CD4-positive, alpha-beta T cell treated with Interleukin-12 subunit alpha and Interleukin-12 subunit beta, for 1 hour (primary cell): ENCODE measurements around the gene BTBD3.

Experiments
- DNase-seq: peaks from one replicate; pipeline ENCODE4 v3.0.0-alpha.2; 2020

BTBD3 gene

DNA sequence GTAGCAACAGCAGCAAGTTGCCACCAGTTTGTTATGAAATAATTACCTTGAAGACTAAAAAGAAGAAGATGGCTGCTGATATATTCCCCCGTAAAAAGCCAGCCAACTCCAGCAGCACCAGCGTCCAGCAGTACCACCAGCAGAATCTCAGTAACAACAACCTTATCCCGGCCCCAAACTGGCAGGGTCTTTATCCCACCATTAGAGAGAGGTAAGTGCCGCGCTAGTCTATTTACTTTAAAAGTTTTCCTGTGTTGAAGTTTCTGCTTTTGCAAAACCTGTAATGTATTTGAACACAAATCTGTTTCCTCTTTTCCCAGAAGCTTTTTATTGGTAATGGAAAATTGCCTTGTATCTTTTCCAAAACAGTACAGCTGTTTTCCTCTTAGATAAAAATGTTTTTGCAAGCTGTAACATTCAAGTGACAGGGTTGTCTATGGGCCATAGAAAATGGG lies 725 bp downstream of the BTBD3 start:
- no peak for DNase-seq

- no peak for DNase-seq
These were observed 1.3 kb downstream of the BTBD3 start for GRCh38 chr20:11918981-11919380.

DNA sequence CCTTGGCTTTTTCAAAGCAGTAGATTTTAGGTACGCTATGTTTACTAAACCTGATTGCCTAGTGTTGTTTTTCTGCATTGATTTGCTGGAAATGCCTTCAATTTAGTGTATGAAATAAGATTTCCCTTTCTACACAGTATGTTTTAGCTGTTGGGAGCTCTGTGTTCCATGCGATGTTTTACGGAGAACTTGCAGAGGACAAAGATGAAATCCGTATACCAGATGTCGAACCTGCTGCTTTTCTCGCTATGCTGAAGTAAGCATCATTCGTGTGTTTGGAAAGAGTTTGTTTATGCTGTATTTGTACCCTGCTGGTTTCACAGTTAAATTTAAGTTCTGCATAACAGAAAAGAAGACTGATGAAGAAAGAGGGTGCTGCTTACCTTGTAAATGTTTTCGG lies 1.9 kb downstream of the BTBD3 start:
- no peak for DNase-seq

DNA sequence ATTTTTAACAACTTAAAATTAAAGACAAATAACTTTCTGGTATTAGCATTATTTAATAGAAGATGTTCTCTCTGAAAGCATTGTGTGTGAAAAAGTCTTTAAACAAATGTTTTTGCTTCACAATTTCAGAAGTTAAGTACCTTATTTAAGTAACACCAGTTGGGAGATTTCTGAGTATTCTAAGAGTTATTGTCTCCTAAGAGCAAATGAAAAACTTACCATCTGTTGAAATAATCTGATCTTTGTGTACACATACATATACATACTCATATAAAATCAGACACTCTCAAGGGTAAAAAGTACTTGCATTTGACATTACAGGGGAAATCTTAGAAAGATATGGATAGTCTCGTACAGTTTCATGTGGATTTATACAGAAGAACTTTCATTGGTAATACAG lies 2.4 kb downstream of the BTBD3 start:
- no peak for DNase-seq

DNA sequence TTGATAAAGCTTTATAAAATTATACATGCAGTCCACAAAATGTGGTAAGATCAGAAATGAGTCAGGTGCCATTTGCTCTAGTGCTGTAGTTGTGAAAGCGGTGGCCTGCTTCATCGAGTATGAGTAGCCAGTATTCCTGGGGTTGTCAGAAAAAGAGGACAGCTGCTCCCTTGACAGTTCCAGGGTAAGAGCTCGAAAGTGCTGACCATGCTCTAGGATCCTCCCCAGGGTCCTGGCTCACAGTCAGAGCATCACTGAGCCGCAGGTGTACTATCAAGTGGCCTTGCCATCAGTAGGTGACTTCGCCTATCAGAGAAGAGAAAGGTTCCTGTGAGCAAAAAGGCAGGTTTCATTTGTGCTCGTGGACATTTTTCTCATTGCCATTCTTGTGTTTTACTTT lies 3.6 kb downstream of the BTBD3 start:
- no peak for DNase-seq

- DNase-seq = no peak
These were observed 4.9 kb downstream of the BTBD3 start for GRCh38 chr20:11922561-11922960.

DNA sequence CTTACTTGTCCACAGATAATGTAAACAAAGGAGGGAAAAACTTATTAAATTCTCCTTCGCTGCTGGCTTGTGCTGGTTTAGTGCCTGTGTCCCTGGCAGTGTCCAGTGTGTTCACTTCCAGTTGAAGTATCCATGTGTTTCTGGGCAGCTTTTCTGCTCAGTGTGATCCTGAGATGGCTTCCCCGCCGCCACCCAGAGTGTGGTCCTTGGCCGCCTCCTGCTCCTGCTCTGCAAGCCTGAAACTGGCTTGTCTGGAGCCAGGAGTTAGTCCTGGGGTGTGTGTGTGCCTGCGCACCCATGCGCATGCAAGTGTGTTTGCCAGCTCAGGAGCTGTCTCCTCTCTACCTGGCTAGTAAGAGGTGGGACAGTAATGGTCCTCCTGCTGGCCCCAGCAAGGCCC lies 7.2 kb downstream of the BTBD3 start:
- DNase-seq = no peak

- DNase-seq = no peak
These were observed 8.8 kb downstream of the BTBD3 start for GRCh38 chr20:11926292-11926998.

- no peak for DNase-seq
These were observed 12.3 kb downstream of the BTBD3 start for GRCh38 chr20:11929947-11930346.

DNA sequence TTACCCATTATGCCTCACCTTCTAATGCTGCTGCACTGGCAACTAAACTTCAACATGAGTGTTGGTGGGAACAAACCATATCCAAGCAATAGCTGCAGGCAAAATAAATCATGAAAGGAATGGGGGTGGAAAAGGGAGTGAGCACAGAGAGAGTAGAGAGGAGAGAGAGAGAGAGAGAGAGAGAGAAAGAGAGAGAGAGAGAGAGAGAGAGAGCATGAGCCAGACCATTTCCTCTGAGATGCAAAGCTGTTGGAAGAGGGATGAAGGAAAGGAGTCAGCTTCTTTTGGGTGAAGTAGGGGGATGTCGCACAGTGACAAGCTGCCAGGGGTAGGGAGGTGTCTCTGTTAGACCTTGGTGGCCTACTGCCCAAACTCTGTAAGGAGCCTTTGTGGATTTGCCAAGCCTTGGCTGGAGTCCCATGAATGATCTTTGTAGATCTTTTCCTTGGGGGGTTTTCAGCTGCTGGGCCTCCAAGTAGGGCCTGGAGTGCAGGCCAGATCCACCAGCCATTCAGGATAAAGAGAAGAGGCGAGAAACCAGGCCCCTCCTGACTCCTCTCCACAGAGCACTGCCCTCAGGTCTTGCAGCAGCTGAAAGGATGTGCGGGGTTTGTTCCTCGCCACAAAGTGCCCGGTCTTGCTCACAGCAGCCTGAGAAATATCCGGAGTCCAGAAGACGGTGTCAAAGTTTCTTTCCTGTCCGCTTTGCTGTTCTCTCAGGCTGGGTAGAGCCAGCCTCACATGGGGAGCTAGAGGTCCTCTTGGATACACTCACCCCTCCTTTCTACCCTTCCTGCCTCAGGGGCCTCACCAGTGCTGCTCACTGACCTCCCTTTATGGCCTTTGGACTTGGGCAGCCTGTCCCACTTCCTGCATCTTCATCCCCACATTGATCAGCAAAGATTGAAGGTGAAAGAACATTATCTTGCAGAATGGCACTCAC lies 17.8 kb downstream of the BTBD3 start:
- DNase-seq = no peak

DNA sequence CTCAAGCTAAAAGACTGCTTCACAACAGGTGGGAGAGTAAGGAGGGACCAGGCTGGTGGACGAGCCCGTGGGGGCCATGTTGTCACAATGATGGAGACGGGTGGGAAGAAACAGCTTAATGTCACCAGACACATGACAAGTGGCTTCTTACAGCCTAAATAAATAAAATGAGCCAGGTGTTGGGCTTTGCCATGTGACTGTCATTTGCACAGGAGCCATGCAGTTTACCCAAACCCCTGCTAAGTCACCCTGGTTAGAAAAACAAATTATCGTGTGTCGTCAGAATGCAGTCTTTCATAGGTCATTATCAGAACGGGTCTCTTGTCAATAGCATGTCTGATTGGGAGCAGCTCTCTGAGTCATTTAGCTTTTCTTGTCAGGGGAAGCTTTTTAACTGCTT lies 18.5 kb downstream of the BTBD3 start:
- no peak for DNase-seq

DNA sequence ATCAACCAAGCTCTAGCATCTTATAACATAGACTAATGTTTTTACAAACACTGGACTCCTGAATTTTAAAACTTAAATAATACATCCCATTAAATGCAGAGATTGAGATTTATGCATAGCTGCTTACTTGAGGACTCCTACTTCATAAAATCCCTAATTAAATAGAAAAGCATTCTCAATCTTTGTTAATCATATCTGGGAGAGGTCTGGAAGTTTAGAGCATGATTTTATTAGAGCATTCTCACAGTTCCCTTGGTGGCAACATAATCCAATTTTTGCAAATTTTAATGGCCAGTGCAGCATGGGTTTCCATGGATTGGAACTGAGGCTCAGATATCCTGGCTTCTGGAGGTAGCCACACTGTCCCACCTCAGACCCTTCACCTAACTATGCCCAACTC lies 19.5 kb downstream of the BTBD3 start:
- DNase-seq = no peak

DNA sequence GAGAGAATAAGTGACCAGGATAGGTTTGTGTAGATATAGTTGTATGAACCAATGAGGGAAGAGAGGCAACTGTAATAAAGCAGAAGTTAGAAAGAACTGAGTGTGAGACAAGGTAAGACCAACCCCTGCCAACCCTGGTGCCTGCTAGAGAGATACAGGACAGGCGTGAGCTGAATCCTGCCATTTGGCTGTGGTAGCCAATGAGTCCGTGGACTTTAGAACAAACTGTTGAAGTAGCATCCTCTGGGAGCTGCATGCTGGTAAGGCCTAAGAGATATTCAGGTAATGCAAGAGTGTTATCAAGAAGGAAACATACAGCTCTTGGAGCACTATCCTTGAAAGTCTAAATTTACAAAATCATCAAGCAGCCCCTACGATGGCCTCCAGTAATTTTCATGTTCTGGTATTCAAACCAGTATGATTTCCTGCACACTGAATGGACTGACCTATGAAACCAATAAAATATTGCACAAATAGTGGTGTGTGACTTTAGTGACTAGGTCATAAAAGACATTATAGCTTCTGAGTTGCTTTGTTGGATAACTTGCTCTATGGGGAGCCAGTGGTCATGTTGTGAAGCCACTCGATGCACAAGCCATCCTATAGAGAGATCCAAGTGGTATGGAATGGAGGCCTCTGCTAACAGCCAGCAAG lies 24.0 kb downstream of the BTBD3 start:
- no peak for DNase-seq

DNA sequence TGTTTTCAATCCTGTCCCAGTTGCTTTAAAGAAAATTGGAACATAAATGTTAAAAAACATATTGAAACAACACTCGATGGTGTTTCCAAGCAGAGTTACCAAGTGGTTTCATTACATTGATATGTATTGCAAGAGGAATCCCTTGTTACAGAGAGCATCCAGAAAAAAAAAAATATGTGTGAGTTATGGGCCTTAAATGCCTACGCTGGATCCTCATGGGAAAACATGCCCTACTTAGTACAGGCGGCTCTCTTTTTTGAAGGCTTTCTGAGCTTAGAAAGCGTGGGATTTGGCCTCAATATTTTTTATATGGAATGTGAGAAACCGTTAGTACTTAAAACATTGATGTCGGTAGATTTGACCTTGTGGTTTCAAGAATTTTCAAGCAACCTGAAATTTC lies 26.1 kb downstream of the BTBD3 start:
- no peak for DNase-seq

DNA sequence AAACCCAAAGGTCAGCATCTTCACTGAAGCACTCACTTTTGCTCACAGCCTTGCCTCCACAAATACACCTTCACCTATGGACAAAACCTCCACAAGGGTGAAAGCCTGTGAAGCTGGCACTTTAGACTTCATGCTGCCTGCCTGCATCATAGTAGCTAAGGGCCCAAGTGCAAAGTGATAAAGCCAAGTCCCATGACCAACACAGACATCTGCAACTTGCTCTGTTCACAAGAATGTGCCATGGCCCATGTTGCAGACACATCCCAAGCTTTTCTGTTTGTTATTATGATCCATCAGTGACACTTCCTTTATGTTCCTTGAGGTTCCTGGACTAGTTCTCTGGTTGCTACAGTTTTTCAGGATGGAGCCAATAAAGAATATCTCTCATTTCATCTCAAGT lies 31.1 kb downstream of the BTBD3 start:
- DNase-seq = no peak

DNA sequence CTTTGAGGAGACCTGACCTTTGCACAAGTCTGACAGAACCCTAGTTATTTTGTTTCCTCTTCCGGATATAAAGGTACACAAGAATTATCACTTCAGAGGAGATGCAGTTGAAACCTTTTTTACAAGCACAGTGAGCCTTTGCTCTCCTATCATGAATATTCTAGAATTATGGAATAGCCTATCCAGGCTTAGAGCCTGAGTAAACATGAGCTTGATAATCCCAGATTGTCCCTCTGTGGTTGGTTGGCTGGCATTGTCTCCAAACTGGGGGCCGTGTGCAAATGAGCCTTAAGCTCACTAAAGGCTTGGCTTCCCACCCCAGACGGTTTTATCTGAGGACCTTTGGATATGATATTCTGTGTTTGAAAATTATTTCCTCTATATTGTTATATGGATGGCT lies 32.0 kb downstream of the BTBD3 start:
- no peak for DNase-seq

DNA sequence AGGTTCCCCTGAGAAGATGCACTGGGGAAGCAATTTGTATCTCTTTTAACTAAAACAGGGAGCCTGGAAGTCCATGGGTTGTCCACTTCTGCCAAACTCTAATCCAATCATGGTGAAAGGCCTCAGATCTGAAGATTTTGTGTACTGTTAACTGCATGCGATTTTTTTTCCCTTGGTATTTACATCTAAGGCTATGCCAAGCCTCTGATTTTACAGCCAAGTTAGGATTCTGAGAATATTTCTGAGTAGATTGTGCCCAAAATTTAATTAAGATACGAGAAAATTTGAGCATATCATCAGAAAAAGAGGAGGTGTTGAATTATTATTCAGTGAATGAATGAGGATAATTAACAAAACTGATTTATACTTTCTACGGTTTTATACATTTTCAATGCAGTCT lies 34.0 kb downstream of the BTBD3 start:
- DNase-seq = no peak

DNA sequence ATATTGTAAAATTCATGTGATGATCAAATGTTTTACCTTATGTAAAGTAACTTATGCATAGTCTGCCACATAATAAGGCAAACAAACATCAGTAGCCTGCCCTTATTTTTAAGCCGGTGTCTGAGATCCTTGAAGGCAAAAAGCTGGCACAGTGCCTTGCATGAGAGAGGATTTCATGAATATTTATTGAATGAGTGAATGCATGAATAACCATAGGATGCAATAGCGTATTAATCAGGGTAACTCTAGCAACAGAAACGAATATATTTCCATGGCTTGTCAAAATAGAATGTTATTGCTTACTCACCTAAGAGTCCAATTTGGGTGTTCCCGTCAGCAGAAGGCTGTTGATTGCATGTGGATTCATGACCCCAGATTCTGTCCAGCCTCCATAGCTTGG lies 34.9 kb downstream of the BTBD3 start:
- DNase-seq = no peak

DNA sequence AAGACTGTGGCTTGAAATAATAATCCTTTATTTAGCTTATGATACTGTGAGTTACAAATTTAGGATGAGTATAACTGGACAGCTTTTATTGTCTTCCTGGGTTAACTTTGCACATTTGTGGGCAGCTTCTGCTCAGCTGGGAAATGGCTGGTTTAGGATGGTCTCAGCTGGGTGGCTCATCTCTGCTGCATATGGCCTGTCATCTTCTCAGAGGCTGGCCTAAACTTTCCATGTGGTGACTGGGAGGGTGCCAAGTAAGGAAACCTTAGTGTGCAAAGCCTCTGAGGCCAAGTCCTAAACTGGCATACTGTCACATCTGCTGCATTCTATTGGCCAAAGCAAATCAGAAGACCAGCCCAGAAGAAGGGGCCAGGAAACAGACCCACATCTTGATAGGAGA lies 40.2 kb downstream of the BTBD3 start:
- no peak for DNase-seq

DNA sequence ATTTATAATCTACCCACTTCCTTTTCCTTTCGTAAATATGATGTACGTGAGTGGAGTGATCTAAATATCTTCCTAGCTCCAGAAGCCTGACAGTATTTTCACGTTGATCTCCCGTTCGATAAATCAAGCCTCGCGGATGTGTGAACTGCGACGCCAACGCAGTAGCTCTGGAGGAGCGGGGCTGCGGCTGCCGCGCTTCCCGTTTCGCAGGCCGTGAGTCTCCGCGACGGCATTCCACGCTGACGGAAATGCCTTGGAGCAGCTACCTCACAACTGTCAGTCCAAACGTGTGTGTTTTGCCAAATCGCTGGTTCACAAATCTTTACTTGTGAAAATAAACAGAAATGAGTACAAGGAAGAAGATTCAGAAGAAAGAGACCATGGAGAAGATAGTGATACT lies 41.2 kb downstream of the BTBD3 start:
- no peak for DNase-seq

DNA sequence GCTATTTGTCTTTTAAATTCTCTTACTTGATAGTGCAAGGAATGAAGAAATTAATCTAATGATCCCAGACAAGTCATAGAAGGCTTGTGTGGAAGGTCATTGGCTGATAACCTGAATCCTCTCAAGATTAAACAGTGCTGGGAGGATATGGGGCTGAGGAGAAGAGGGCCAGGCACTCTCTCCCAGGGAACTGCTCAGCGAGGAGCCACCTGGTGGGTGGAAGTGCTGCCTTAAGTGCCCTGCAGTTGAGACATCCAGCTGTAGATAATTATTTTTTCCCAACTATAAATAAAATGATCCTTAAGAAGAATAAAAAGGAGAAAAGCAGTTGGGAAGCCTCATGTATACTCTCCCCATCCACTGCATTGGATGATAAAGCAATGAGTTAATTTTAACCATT lies 47.9 kb downstream of the BTBD3 start:
- no peak for DNase-seq

- no peak for DNase-seq
These were observed 48.5 kb downstream of the BTBD3 start for GRCh38 chr20:11966186-11966585.

DNA sequence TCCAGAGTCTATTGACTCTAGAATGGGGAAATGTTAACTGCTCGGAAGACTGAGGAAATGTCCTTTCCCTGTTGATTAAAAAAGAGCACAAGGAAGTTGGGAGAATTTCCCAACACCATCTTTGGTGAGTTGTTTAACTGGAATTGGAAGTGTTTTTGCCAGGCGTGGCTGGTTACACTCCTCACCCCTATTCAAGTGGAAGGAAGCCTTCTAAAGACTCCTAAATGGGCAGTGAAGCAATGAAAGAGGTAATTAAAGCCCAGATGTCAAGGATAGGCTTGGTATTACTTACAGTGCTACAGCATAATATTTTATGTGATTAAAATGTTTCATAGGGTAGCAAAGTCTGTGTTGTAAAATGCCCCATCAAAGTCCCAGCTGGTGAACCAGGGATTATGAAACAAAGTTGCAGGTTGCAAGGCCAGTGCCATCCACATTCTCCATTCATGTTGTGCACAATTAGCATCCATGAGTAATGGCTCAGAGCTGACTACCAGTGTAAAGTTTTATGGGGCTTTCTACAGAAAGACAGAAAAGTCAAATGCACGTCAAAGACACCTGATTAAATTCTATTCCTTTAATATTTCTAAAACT lies 52.6 kb downstream of the BTBD3 start:
- no peak for DNase-seq
